Measurements from ENCODE around the gene KIF5C.

GRCh38 chr2:149005471-149006077 is 130.5 kb downstream of the KIF5C start:
- TF ChIP-seq CTCF (IDR thresholded peaks at IDR 0.05) (no peak), POLR2A (IDR thresholded peaks at IDR 0.05) (no peak), POLR2AphosphoS5 (IDR thresholded peaks at IDR 0.05) (no peak)

All from breast epithelium (tissue), 3 donors.